GM21717 (cell line): ENCODE data around the gene DERA.
"Not testable (repeated sequence)": the region's sequence is repeated elsewhere in the genome, so short reads cannot be mapped to it uniquely, and the experiment has no call there.

Experiments used
- ATAC-seq: cut with Tn5 transposase; IDR thresholded peaks from one replicate; pipeline ENCODE4 v1.9.1; 2021; ENCODE audit warnings: mild to moderate bottlenecking, moderate library complexity; ENCODE audit not compliant: unreplicated experiment

DERA gene

GRCh38 chr12:15910864-15911721, at the start of gene DERA:
DERA (plus strand) TSS chr12:15911332; CDS start chr12:15911384, 52 bp downstream.
- ATAC-seq: peak; percentile 97

DNA sequence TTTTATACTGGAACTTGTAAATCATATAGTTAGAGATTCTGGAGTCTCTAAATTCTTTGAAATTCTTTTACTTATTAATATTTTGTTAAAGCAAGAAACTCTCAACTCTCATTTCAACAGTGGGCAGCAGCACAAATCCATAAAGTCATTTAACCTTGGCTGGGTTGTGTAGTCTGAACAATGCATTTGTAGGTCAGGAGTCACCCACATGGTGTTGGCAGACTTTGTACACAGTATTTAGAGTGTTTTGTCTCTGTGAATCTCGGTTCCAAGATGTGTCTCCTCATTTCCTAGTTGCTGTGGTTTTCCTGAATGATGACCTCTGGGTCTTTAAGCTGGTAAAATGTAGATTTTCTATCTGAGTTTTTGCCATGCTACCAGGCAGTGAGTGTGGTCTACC, 49.7 kb upstream of the DERA start:
- no peak for ATAC-seq

- no peak for ATAC-seq
Observed at GRCh38 chr12:15862840-15863239, 48.3 kb upstream of the DERA start.

GRCh38 chr12:15863372-15863771, 47.8 kb upstream of the DERA start:
- ATAC-seq: no peak

DNA sequence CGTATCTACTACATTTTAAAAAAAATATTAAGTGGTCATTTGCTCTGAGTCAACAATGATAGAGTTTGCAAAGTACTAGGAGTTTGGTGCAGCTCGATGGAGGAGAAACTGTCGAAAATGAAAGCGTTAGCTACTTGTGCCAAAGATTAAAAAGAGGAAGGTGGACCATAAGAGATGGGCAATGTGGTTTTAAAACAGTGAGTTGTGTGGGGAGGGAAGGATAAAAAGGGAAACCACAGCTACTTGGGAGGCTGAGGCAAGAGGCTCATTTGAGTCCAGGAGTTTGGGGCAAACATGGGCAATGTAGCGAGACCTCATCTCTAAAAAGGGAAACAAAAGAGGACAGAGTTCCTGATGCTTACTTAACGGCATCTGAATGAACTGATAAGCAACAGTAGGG, 47.1 kb upstream of the DERA start:
- peak; percentile 97 for ATAC-seq

GRCh38 chr12:15868186-15868585, 42.9 kb upstream of the DERA start:
- ATAC-seq: no peak

GRCh38 chr12:15873556-15873955, 37.6 kb upstream of the DERA start:
- ATAC-seq: no peak

DNA sequence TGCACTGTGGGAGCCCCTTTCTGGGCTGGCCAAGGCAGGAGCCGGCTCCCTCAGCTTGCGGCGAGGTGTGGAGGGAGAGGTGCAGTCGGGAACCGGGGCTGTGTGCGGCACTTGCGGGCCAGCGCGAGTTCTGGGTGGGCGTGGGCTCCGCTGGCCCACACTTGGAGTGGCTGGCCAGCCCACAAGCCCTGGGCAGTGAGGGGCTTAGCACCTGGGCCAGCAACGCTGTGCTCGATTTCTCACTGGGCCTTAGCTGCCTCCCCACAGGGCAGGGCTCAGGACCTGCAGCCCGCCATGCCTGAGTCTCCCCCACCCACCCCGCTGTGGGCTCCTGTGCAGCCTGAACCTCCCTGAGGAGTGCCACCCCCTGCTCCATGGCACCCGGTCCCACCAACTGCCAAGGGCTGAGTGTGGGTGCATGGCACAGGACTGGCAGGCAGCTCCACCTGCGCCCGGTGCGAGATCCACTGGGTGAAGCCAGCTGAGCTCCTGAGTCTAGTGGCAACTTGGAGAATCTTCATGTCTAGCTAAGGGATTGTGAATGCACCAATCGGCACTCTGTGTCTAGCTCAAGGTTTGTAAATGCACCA, 36.5 kb upstream of the DERA start:
- not testable (repeated sequence) for ATAC-seq

- no peak for ATAC-seq
Observed at GRCh38 chr12:15875863-15876262, 35.3 kb upstream of the DERA start.

DNA sequence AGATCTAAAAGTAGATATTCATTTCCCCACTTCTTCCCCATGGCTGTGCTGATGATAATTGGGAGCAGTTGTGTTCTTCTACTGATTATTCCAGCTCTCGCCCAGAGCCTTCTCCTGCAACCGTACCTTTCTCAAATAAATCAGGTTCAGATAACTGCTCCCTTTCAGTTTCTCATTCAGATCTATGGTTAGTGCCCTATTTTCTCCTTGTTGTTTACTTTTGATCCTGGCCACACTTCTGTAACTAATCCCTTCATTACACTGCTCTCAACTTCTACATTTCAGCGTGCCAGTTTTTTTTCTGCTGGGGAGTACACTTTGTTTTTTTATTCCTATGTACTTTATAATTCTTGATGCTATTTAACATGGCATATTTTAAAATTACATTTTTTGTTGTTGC, 31.7 kb upstream of the DERA start:
- no peak for ATAC-seq

DNA sequence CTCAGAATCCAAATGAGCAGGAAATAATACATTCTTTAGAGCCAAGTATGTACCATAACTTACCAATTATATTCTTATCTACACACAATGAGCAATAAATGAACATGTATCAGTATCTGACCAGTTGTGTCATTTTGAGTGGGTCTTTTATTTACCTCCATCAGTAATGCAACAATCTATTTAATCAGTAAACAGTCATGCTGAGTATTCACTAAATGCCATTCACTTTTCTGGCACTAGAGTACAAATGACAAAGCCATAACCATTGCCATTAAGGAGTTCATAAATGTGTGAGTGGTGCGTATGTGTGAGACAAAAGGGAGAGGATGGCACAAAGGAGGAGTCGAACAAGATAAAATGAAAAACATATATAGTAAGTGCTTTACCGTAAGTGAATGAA, 30.4 kb upstream of the DERA start:
- no peak for ATAC-seq

- ATAC-seq: peak; percentile 97
Observed at GRCh38 chr12:15882118-15882971, 28.8 kb upstream of the DERA start, which contains the start of gene STRAP. STRAP (plus strand) TSS chr12:15882387; CDS start chr12:15882708, 321 bp downstream.

DNA sequence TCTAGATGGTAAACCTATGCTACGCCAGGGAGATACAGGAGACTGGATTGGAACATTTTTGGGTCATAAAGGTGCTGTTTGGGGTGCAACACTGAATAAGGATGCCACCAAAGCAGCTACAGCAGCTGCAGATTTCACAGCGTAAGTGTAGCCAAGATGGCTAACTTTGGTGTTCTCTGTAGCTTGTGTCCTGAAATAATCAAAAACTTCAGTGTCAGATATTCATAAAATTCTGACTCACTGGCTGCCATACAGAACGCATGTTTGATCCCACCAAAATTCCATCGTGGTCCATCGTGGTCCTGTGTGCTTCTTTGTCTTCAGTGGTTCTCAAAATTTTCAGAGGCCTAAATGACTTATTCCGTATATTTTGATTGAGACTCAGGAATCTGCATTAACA, 27.6 kb upstream of the DERA start:
- ATAC-seq: no peak

- ATAC-seq: no peak
Observed at GRCh38 chr12:15886372-15887042, 24.6 kb upstream of the DERA start.

DNA sequence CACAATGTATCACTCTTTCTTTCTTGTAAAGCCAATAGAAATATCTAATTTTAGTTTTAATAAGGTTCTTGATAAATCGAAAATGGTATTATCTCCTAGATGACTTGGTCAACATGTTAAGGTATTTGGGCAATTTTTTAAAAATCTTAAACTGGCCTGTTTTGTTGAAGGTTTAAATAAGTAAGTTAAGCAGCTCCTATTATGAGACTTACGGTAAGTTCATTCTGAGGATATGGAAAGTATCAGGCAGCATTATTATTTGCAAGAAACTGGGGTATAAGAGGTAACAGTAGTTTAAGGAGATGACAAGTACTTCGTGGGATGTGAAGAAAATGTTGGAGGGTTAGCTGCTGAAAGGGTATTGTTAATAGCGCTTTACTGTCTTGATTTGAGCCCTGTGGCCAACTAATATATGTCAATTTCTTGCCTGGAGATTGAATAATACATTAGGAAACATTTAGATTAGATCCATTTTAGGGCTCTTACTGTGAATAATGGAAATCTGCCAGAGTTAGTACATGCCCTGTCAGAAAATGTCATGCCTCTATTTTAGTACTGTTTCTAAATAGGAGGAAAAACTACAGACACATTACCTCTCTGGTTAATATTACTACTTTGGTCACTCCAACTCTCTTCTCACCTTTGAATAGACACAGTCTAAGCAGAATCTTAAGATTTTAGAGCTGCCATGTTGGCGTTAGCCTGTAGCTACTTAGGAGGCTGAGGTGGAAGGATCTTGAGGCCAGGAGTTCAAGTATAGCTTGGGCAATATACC, 23.9 kb upstream of the DERA start:
- no peak for ATAC-seq

DNA sequence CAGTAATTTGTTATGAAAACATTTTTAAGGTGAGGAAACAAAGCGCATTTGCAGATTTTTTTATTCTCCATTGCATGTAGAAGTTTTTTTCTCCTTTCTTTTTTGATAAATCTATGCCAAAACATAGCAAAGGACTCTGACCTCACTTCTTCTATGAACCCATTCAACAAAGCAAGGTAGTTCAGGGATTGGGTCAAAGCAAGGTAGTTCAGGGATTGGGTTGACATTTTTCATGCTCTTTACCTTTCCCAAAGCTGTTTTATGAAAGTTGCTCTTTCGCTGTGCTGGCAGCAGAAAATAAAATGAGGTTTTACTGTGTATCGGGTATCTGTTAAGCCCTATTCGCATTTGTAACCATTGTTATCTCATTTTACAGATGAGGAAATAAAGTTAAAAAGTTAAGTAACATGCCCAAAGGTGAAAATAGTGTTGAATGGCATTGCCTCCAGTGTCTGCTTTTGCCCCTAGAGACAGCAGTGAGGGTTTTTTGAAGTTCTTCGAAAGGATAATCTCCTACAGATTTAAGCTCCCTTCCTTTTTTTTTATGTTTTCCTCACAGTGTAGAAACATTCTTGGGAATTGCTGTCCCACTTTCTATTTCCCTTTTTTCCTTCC, 18.4 kb upstream of the DERA start:
- ATAC-seq: no peak

- ATAC-seq: no peak
Observed at GRCh38 chr12:15893260-15893659, 17.9 kb upstream of the DERA start.

DNA sequence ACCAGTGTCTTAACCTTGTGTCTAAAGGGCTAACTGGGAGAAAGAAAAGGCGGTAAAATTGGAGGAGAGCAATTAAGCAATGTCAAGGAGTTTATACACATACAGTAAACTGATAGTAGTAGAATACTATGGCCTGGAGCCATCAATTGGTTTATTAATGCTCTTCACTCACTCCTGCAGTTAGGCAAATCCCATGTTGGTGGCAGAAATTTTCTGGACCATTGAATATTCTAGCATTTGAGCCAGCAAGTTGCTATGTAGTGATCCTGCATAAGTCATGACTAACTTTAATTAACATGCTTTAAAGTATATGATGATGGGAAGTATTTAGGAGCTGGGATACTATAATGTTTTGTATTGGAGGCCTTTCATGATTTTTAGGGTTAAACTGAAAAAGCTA, 14.3 kb upstream of the DERA start:
- no peak for ATAC-seq

GRCh38 chr12:15897433-15897832, 13.7 kb upstream of the DERA start:
- no peak for ATAC-seq
